Activated CD4-positive, alpha-beta memory T cell treated with anti-CD3 and anti-CD28 coated beads for 36 hours (primary cell): Measurements from ENCODE around the gene CAMK2B. TPM values are rescaled to one million over a fixed set of nuclear protein-coding genes. Genes with fewer than 3 reads are reported as not detected.

Source experiments
- CTCF ChIA-PET: fragments of 350-600 bp; sonication (Branson Sonifier 250); formaldehyde crosslinking; loops from one replicate; lab custom pipeline; 2021; ENCODE audit warnings: antibody characterized with exemption, inconsistent platforms; lab: Charles Lee
- POLR2A ChIA-PET: fragments of 350-600 bp; sonication (Branson Sonifier 250); formaldehyde crosslinking; loops from one replicate; lab custom pipeline; 2021; ENCODE audit warnings: antibody characterized with exemption; lab: Charles Lee
- DNase-seq: peaks from one replicate; pipeline ENCODE4 v3.0.0-alpha.2; 2020
- H3K27ac Mint-ChIP-seq: one replicate; pipeline ENCODE4 v1.8.0; 2021; ENCODE audit warnings: mixed read lengths
- H3K27me3 Mint-ChIP-seq: one replicate; pipeline ENCODE4 v1.8.0; 2021; ENCODE audit warnings: mixed read lengths
- H3K36me3 Mint-ChIP-seq: one replicate; pipeline ENCODE4 v1.8.0; 2021; ENCODE audit warnings: mixed read lengths
- H3K4me1 Mint-ChIP-seq: one replicate; pipeline ENCODE4 v1.8.0; 2021; ENCODE audit warnings: low read depth, mixed read lengths
- H3K4me3 Mint-ChIP-seq: one replicate; pipeline ENCODE4 v1.8.0; 2021; ENCODE audit warnings: mild to moderate bottlenecking, mixed read lengths
- H3K9me3 Mint-ChIP-seq: one replicate; pipeline ENCODE4 v1.8.0; 2021; ENCODE audit warnings: mixed read lengths
- intact Hi-C: fragments of 100-400 bp; cut with micrococcal nuclease; formaldehyde crosslinking; loops from one replicate; pipeline ENCODE4 v1.15.1; 2023
- total RNA-seq, 2 experiments: library from RNA; stranded (reverse); gene quantifications; one replicate each; pipeline ENCODE4 v1.2.3, GENCODE V29; 2021

The CAMK2B gene
- total RNA-seq, 2 experiments from 2014 or later = 0.46 to 0.76 TPM

- CTCF ChIA-PET = no interaction called here
- Mint-ChIP-seq H3K4me3 (no peak overlapping the region), H3K36me3 (no peaks in the 10 kb centered on the region), H3K27ac (no peak overlapping the region), H3K27me3 (no peaks in the 10 kb centered on the region), H3K9me3 (no peaks in the 10 kb centered on the region), H3K4me1 (peaks cover 22% of the 10 kb centered on the region)
- POLR2A ChIA-PET = no interaction called here
- intact Hi-C loops = no loop called here
- DNase-seq = no peak
These were observed 61.9 kb downstream of the CAMK2B start for GRCh38 chr7:44263326-44264082.

GRCh38 chr7:44262031-44262430 lies 63.4 kb downstream of the CAMK2B start:
- H3K4me3 Mint-ChIP-seq = no peak overlapping the region
- no peak for DNase-seq
- H3K9me3 Mint-ChIP-seq = no peaks in the 10 kb centered on the region
- no peak overlapping the region for H3K27ac Mint-ChIP-seq
- peaks cover 37% of the 10 kb centered on the region for H3K4me1 Mint-ChIP-seq
- POLR2A ChIA-PET = no interaction called here
- CTCF ChIA-PET = no interaction called here
- no peaks in the 10 kb centered on the region for H3K27me3 Mint-ChIP-seq
- no peaks in the 10 kb centered on the region for H3K36me3 Mint-ChIP-seq
- intact Hi-C loops = no loop called here

- H3K36me3 Mint-ChIP-seq = no peaks in the 10 kb centered on the region
- no peak overlapping the region for H3K4me3 Mint-ChIP-seq
- H3K9me3 Mint-ChIP-seq = no peaks in the 10 kb centered on the region
- ChIA-PET POLR2A (no interaction called here), CTCF (no interaction called here)
- intact Hi-C loops = no loop called here
- DNase-seq = no peak
- peaks cover 38% of the 10 kb centered on the region for H3K4me1 Mint-ChIP-seq
- no peaks in the 10 kb centered on the region for H3K27me3 Mint-ChIP-seq
- no peak overlapping the region for H3K27ac Mint-ChIP-seq
These were observed 64.2 kb downstream of the CAMK2B start for GRCh38 chr7:44261240-44261639.

GRCh38 chr7:44259547-44260457 lies 65.6 kb downstream of the CAMK2B start:
- H3K27ac Mint-ChIP-seq = peak overlapping the region; percentile 66
- CTCF ChIA-PET = interaction anchor here (0.7 to 4.2 kb wide), 4 partner anchors 15 to 306 kb away, joined by 3 to 26 read pairs (median 8); no protein-coding TSS in a partner anchor
- DNase-seq = peak; percentile 45
- POLR2A ChIA-PET = interaction anchor here (1.7 kb wide), 1 partner anchor 9 kb away, joined by 5 read pairs; no protein-coding TSS in a partner anchor
- no peaks in the 10 kb centered on the region for H3K27me3 Mint-ChIP-seq
- H3K4me3 Mint-ChIP-seq = no peak overlapping the region
- no peaks in the 10 kb centered on the region for H3K36me3 Mint-ChIP-seq
- no peaks in the 10 kb centered on the region for H3K9me3 Mint-ChIP-seq
- peaks cover 38% of the 10 kb centered on the region for H3K4me1 Mint-ChIP-seq
- intact Hi-C loops = loop anchor here (2.0 to 5.0 kb wide), 4 partner anchors 19 to 231 kb away; partner anchors contain the start of gene NUDCD3

- intact Hi-C loops = loop anchor here (1.0 to 5.0 kb wide), 5 partner anchors 18 to 232 kb away; partner anchors contain the start of genes NUDCD3 and POLM
- H3K36me3 Mint-ChIP-seq = no peaks in the 10 kb centered on the region
- H3K9me3 Mint-ChIP-seq = no peaks in the 10 kb centered on the region
- no peak overlapping the region for H3K4me3 Mint-ChIP-seq
- DNase-seq = no peak
- H3K27ac Mint-ChIP-seq = no peak overlapping the region
- H3K27me3 Mint-ChIP-seq = no peaks in the 10 kb centered on the region
- CTCF ChIA-PET = interaction anchor here (0.7 to 4.2 kb wide), 6 partner anchors 14 to 307 kb away, joined by 3 to 26 read pairs (median 5); partner anchors contain the start of gene YKT6
- POLR2A ChIA-PET = interaction anchor here (1.7 to 2.1 kb wide), 2 partner anchors 10 to 232 kb away, joined by 5 to 10 read pairs; partner anchors contain the start of gene NUDCD3
- H3K4me1 Mint-ChIP-seq = peaks cover 38% of the 10 kb centered on the region
These were observed 66.4 kb downstream of the CAMK2B start for GRCh38 chr7:44258865-44259546.

- H3K27ac Mint-ChIP-seq = peak overlapping the region; percentile 90
- CTCF ChIA-PET = interaction anchor here (1.1 to 4.2 kb wide), 7 partner anchors 13 to 307 kb away, joined by 4 to 26 read pairs (median 5); partner anchors contain the start of gene YKT6
- intact Hi-C loops = loop anchor here (1.0 to 5.0 kb wide), 5 partner anchors 18 to 232 kb away; partner anchors contain the start of genes NUDCD3 and POLM
- H3K9me3 Mint-ChIP-seq = no peaks in the 10 kb centered on the region
- peak overlapping the region; percentile 52 for H3K4me3 Mint-ChIP-seq
- H3K27me3 Mint-ChIP-seq = no peaks in the 10 kb centered on the region
- no peak for DNase-seq
- POLR2A ChIA-PET = interaction anchor here (2.1 kb wide), 1 partner anchor 232 kb away, joined by 10 read pairs; the partner anchor contains the start of gene NUDCD3
- H3K36me3 Mint-ChIP-seq = no peaks in the 10 kb centered on the region
- H3K4me1 Mint-ChIP-seq = peaks cover 38% of the 10 kb centered on the region
These were observed 67.0 kb downstream of the CAMK2B start for GRCh38 chr7:44258423-44258760.

- Mint-ChIP-seq H3K4me3 (peak overlapping the region; percentile 52), H3K27ac (peak overlapping the region; percentile 90), H3K36me3 (no peaks in the 10 kb centered on the region), H3K27me3 (no peaks in the 10 kb centered on the region), H3K4me1 (peaks cover 38% of the 10 kb centered on the region), H3K9me3 (no peaks in the 10 kb centered on the region)
- intact Hi-C loops = loop anchor here (1.0 to 5.0 kb wide), 5 partner anchors 17 to 233 kb away; partner anchors contain the start of genes NUDCD3 and POLM
- CTCF ChIA-PET = interaction anchor here (1.1 to 4.2 kb wide), 7 partner anchors 13 to 308 kb away, joined by 4 to 26 read pairs (median 5); partner anchors contain the start of gene YKT6
- DNase-seq = peak; percentile 90
- POLR2A ChIA-PET = interaction anchor here (0.7 to 2.1 kb wide), 2 partner anchors 9 to 233 kb away, joined by 3 to 10 read pairs; partner anchors contain the start of gene NUDCD3
These were observed 67.6 kb downstream of the CAMK2B start for GRCh38 chr7:44257618-44258422.

GRCh38 chr7:44257213-44257612 lies 68.2 kb downstream of the CAMK2B start:
- POLR2A ChIA-PET = interaction anchor here (2.1 kb wide), 1 partner anchor 233 kb away, joined by 10 read pairs; the partner anchor contains the start of gene NUDCD3

GRCh38 chr7:44256459-44256858 lies 68.9 kb downstream of the CAMK2B start:
- Mint-ChIP-seq H3K36me3 (no peaks in the 10 kb centered on the region), H3K4me3 (no peak overlapping the region), H3K4me1 (peaks cover 38% of the 10 kb centered on the region), H3K27me3 (no peaks in the 10 kb centered on the region), H3K27ac (no peak overlapping the region), H3K9me3 (no peaks in the 10 kb centered on the region)
- CTCF ChIA-PET = interaction anchor here (4.2 kb wide), 1 partner anchor 15 kb away, joined by 26 read pairs; no protein-coding TSS in a partner anchor
- no peak for DNase-seq
- POLR2A ChIA-PET = no interaction called here
- intact Hi-C loops = loop anchor here (5.0 kb wide), 2 partner anchors 51 to 221 kb away; no protein-coding TSS in a partner anchor

More at GRCh38 chr7:44257213-44257612, 68.2 kb downstream of the CAMK2B start:
- H3K9me3 Mint-ChIP-seq = no peaks in the 10 kb centered on the region
- CTCF ChIA-PET = interaction anchor here (1.2 to 4.2 kb wide), 5 partner anchors 12 to 308 kb away, joined by 4 to 26 read pairs (median 5); no protein-coding TSS in a partner anchor
- no peaks in the 10 kb centered on the region for H3K27me3 Mint-ChIP-seq
- H3K27ac Mint-ChIP-seq = peak overlapping the region; percentile 90
- intact Hi-C loops = loop anchor here (5.0 kb wide), 2 partner anchors 50 to 220 kb away; no protein-coding TSS in a partner anchor
- peaks cover 38% of the 10 kb centered on the region for H3K4me1 Mint-ChIP-seq
- no peaks in the 10 kb centered on the region for H3K36me3 Mint-ChIP-seq
- DNase-seq = peak; percentile 15
- H3K4me3 Mint-ChIP-seq = no peak overlapping the region

- H3K27ac Mint-ChIP-seq = no peak overlapping the region
- POLR2A ChIA-PET = no interaction called here
- DNase-seq = no peak
- H3K4me3 Mint-ChIP-seq = no peak overlapping the region
- H3K36me3 Mint-ChIP-seq = no peaks in the 10 kb centered on the region
- CTCF ChIA-PET = no interaction called here
- H3K4me1 Mint-ChIP-seq = peaks cover under 1% of the 10 kb centered on the region
- intact Hi-C loops = no loop called here
- no peaks in the 10 kb centered on the region for H3K27me3 Mint-ChIP-seq
- no peaks in the 10 kb centered on the region for H3K9me3 Mint-ChIP-seq
These were observed 73.5 kb downstream of the CAMK2B start for GRCh38 chr7:44251881-44252280.
